ENCODE data around the gene INMT. TPM values are rescaled to one million over a fixed set of nuclear protein-coding genes. Genes with fewer than 3 reads are reported as not detected.

The INMT gene
- polyA plus RNA-seq, 1 donor (not counting 4 experiments of a cell fraction or from before 2014, with no cell fraction given) = not detected

GRCh38 chr7:30797176-30798040 lies 45.5 kb downstream of the INMT start:
- Histone ChIP-seq H3K27me3 (ENCODE audit: control insufficient read depth, extremely low read depth, insufficient read depth, low read length) (no peaks in the 10 kb centered on the region), H3K4me3 (ENCODE audit: control insufficient read depth in 2 of 3, extremely low read depth in 1 of 3, insufficient read depth in 2 of 3, low read depth in 1 of 3, low read length in 3 of 3) (no peak overlapping the region), H2AFZ (ENCODE audit: control insufficient read depth, low read length) (no peak overlapping the region), H3K9ac (ENCODE audit: control insufficient read depth, extremely low read depth, insufficient read depth, low read length) (no peak overlapping the region), H3K27ac (ENCODE audit: control insufficient read depth, insufficient read depth, low read length) (no peak overlapping the region), H3K9me3 (ENCODE audit: control insufficient read depth, low read depth, low read length) (no peaks in the 10 kb centered on the region), H4K20me1 (ENCODE audit: control insufficient read depth, extremely low read depth, insufficient read depth, low read length) (no peaks in the 10 kb centered on the region), H3K4me1 (ENCODE audit: control insufficient read depth, extremely low read depth, insufficient read depth, low read length) (peaks cover 63% of the 10 kb centered on the region), H3K79me2 (ENCODE audit: control insufficient read depth, insufficient read depth, low read length) (no peaks in the 10 kb centered on the region), H3K9me1 (ENCODE audit: control insufficient read depth, extremely low read depth, insufficient read depth, low read length) (no peaks in the 10 kb centered on the region), H3K36me3 (ENCODE audit: control insufficient read depth in 2 of 2, extremely low read depth in 1 of 2, insufficient read depth in 2 of 2, low read length in 2 of 2) (no peaks in the 10 kb centered on the region), H3K4me2 (ENCODE audit: control insufficient read depth, extremely low read depth, insufficient read depth, low read depth, low read length) (no peak overlapping the region)
- FAIRE-seq (no peak), DNase-seq (ENCODE audit: low read depth, low spot score) (no peak)
- dilution Hi-C loops (cut with MboI; ENCODE audit: extremely low pct_ligation_motif_present, low sequenced_read_pairs) = no loop called here
- TF ChIP-seq, protein P1, sequence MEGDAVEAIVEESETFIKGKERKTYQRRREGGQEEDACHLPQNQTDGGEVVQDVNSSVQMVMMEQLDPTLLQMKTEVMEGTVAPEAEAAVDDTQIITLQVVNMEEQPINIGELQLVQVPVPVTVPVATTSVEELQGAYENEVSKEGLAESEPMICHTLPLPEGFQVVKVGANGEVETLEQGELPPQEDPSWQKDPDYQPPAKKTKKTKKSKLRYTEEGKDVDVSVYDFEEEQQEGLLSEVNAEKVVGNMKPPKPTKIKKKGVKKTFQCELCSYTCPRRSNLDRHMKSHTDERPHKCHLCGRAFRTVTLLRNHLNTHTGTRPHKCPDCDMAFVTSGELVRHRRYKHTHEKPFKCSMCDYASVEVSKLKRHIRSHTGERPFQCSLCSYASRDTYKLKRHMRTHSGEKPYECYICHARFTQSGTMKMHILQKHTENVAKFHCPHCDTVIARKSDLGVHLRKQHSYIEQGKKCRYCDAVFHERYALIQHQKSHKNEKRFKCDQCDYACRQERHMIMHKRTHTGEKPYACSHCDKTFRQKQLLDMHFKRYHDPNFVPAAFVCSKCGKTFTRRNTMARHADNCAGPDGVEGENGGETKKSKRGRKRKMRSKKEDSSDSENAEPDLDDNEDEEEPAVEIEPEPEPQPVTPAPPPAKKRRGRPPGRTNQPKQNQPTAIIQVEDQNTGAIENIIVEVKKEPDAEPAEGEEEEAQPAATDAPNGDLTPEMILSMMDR (optimal IDR thresholded peaks at IDR 0.05 in 1 of 3, IDR thresholded peaks at IDR 0.05 in 1 of 3, conservative IDR thresholded peaks at IDR 0.05 in 1 of 3; ENCODE audit: extremely low read depth in 1 of 3, insufficient read depth in 2 of 3, low read length in 3 of 3) = no peak
- TF ChIP-seq EZH2 (IDR thresholded peaks at IDR 0.05; ENCODE audit: low read length) = no peak

- H3K4me2 ChIP-seq (ENCODE audit: control insufficient read depth, extremely low read depth, insufficient read depth, low read depth, low read length) = peak overlapping the region; percentile 72
- peak overlapping the region; percentile 42 for H3K9ac ChIP-seq (ENCODE audit: control insufficient read depth, extremely low read depth, insufficient read depth, low read length)
- no peaks in the 10 kb centered on the region for H3K9me1 ChIP-seq (ENCODE audit: control insufficient read depth, extremely low read depth, insufficient read depth, low read length)
- no peak for TF ChIP-seq EZH2 (IDR thresholded peaks at IDR 0.05; ENCODE audit: low read length)
- TF ChIP-seq, protein P1 (optimal IDR thresholded peaks at IDR 0.05 in 1 of 3, IDR thresholded peaks at IDR 0.05 in 1 of 3, conservative IDR thresholded peaks at IDR 0.05 in 1 of 3; ENCODE audit: extremely low read depth in 1 of 3, insufficient read depth in 2 of 3, low read length in 3 of 3) = no peak
- peaks cover 70% of the 10 kb centered on the region for H3K4me1 ChIP-seq (ENCODE audit: control insufficient read depth, extremely low read depth, insufficient read depth, low read length)
- FAIRE-seq (peak; percentile 95), DNase-seq (ENCODE audit: low read depth, low spot score) (peak; percentile 97)
- no peaks in the 10 kb centered on the region for H3K27me3 ChIP-seq (ENCODE audit: control insufficient read depth, extremely low read depth, insufficient read depth, low read length)
- H2AFZ ChIP-seq (ENCODE audit: control insufficient read depth, low read length) = no peak overlapping the region
- no peaks in the 10 kb centered on the region for H3K9me3 ChIP-seq (ENCODE audit: control insufficient read depth, low read depth, low read length)
- no peaks in the 10 kb centered on the region for H3K36me3 ChIP-seq (ENCODE audit: control insufficient read depth in 2 of 2, extremely low read depth in 1 of 2, insufficient read depth in 2 of 2, low read length in 2 of 2)
- peak overlapping the region; percentile 78 for H3K27ac ChIP-seq (ENCODE audit: control insufficient read depth, insufficient read depth, low read length)
- H4K20me1 ChIP-seq (ENCODE audit: control insufficient read depth, extremely low read depth, insufficient read depth, low read length) = no peaks in the 10 kb centered on the region
- H3K4me3 ChIP-seq (ENCODE audit: control insufficient read depth in 2 of 3, extremely low read depth in 1 of 3, insufficient read depth in 2 of 3, low read depth in 1 of 3, low read length in 3 of 3) = no peak overlapping the region
- dilution Hi-C loops (cut with MboI; ENCODE audit: extremely low pct_ligation_motif_present, low sequenced_read_pairs) = no loop called here
- H3K79me2 ChIP-seq (ENCODE audit: control insufficient read depth, insufficient read depth, low read length) = no peaks in the 10 kb centered on the region
These were observed 47.5 kb downstream of the INMT start for GRCh38 chr7:30799206-30799975.

Measured in keratinocyte (primary cell).